ENCODE measurements around the gene ACADL. TPM values are rescaled to one million over a fixed set of nuclear protein-coding genes. Genes with fewer than 3 reads are reported as not detected.

The ACADL gene
- total RNA-seq, 1 experiment from 2014 or later, result not detected

DNA sequence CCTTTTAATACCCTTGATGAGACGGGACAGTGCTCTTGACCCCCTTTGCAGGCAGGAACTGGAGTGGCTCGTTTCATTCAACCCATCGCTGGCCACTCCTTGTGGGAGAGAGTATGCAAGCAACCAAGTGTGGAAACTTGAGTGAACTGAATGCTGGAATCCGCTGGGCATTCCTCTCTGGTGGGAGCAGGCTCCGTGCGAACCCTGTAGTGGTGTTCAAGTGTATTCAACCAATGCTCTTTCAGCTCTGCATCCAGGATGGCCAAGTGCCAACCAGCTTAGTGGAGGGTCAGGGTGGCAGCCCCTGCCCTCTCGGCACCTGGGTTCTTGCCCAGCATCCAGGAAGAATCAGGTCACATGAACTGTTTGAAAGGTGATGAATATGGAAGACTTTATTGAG, 3.3 kb upstream of the ACADL start:
- H3K9me3 ChIP-seq (replicated peaks), result no peaks in the 10 kb centered on the region
- H3K27ac ChIP-seq, result no peak overlapping the region
- peaks cover 12% of the 10 kb centered on the region for H3K4me1 ChIP-seq (replicated peaks)
- DNase-seq (ENCODE audit: low read depth in 1 of 2, low spot score in 2 of 2), result no peak
- H3K36me3 ChIP-seq, result no peaks in the 10 kb centered on the region
- H3K4me3 ChIP-seq, result no peak overlapping the region
- peaks cover 29% of the 10 kb centered on the region for H3K27me3 ChIP-seq (replicated peaks)

DNA sequence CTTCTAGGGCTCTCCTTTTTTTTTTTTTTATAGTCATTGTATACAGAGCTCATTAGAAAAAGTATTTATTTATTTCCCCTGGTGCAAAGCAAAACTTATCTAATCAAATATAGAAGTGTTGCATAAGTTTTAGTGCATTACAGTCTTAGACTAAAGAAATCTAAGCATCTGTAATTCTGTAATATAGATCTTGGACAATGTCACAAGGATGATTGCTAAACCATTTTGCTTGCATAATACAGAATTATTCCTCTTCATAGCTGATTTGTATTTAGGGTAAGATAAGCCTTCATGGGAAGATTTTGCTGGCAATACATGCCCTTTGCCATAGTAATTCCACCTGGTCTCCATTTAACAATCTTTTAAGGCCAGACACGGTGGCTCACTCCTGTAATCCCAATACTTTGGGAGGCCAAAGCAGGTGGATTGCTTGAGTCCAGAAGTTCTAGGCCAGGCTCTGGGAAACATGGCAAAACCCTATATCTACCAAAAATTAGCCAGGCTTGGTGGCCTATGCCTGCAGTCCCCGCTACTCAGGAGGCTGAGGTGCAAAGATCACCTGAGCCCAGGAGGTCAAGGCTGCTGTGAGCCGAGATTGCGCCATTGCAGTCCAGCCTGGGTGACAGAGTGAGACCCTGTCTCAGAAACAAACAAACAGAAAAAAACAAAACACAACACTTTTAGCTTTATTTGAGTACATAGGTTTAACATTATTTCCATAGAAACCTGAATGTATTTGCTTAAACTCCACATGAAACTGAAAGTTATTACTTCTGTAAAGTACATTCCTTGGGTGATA, 2.2 kb upstream of the ACADL start:
- Histone ChIP-seq H3K4me3 (no peak overlapping the region), H3K27ac (no peak overlapping the region), H3K27me3 (replicated peaks) (peaks cover 32% of the 10 kb centered on the region), H3K36me3 (no peaks in the 10 kb centered on the region), H3K4me1 (replicated peaks) (peaks cover 12% of the 10 kb centered on the region), H3K9me3 (replicated peaks) (no peaks in the 10 kb centered on the region)
- no peak for DNase-seq (ENCODE audit: low read depth in 1 of 2, low spot score in 2 of 2)

- H3K4me3 ChIP-seq, result no peak overlapping the region
- peaks cover 32% of the 10 kb centered on the region for H3K27me3 ChIP-seq (replicated peaks)
- peaks cover 12% of the 10 kb centered on the region for H3K4me1 ChIP-seq (replicated peaks)
- DNase-seq (ENCODE audit: low read depth in 1 of 2, low spot score in 2 of 2), result no peak
- H3K36me3 ChIP-seq, result no peaks in the 10 kb centered on the region
- no peaks in the 10 kb centered on the region for H3K9me3 ChIP-seq (replicated peaks)
- H3K27ac ChIP-seq, result no peak overlapping the region
These were observed 976 bp upstream of the ACADL start for GRCh38 chr2:210226223-210226622.

DNA sequence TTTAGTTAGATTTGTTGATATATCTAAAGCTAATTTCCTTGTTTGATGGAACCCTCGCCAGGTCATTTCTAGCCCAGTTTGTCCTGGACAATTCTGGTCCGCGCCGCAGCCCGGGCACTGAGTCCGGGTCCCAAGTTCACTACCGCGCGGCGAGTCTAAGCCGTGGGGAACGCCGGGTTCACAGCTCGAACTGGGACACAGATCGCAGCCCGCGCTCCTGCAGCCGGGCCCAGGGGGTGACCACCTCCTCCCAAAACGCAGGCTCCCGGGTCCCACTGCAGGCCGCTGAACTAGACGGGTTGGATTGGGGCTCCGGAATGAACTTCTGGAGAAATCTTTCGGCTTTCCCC, 681 bp downstream of the ACADL start:
- Histone ChIP-seq H3K9me3 (replicated peaks) (no peaks in the 10 kb centered on the region), H3K27ac (no peak overlapping the region), H3K4me3 (peak overlapping the region; percentile 32), H3K27me3 (replicated peaks) (peaks cover 39% of the 10 kb centered on the region), H3K36me3 (no peaks in the 10 kb centered on the region), H3K4me1 (replicated peaks) (peaks cover 12% of the 10 kb centered on the region)
- DNase-seq (ENCODE audit: low read depth in 1 of 2, low spot score in 2 of 2), result no peak

- no peaks in the 10 kb centered on the region for H3K36me3 ChIP-seq
- H3K4me3 ChIP-seq, result no peak overlapping the region
- peaks cover under 1% of the 10 kb centered on the region; the same call in 1 of the 2 replicates for H3K27me3 ChIP-seq (replicated peaks)
- no peak for DNase-seq (ENCODE audit: low read depth in 1 of 2, low spot score in 2 of 2)
- no peaks in the 10 kb centered on the region for H3K4me1 ChIP-seq (replicated peaks)
- no peak overlapping the region for H3K27ac ChIP-seq
- no peaks in the 10 kb centered on the region for H3K9me3 ChIP-seq (replicated peaks)
These were observed 10.1 kb downstream of the ACADL start for GRCh38 chr2:210215120-210215519.

DNA sequence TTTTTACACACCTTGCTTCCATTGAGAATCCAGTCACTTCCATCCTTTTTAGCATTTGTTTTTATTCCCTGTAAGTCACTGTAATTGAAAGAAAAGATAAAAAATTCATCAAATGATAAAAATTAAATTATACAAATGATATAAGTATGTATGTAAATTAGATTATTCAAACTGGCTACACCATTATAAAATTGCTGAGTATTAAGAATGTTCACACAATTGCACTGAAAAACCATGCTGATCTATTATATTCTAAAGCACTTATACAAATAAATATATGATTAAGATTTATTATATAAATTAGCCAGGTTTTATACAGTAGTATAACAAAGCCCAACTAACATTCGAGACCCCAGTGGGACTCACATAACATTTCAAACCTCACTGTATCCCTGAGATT, 15.1 kb downstream of the ACADL start:
- Histone ChIP-seq H3K4me1 (replicated peaks) (no peaks in the 10 kb centered on the region), H3K27ac (no peak overlapping the region), H3K36me3 (no peaks in the 10 kb centered on the region), H3K27me3 (replicated peaks) (no peaks in the 10 kb centered on the region), H3K9me3 (replicated peaks) (no peaks in the 10 kb centered on the region), H3K4me3 (no peak overlapping the region)
- DNase-seq (ENCODE audit: low read depth in 1 of 2, low spot score in 2 of 2), result no peak

DNA sequence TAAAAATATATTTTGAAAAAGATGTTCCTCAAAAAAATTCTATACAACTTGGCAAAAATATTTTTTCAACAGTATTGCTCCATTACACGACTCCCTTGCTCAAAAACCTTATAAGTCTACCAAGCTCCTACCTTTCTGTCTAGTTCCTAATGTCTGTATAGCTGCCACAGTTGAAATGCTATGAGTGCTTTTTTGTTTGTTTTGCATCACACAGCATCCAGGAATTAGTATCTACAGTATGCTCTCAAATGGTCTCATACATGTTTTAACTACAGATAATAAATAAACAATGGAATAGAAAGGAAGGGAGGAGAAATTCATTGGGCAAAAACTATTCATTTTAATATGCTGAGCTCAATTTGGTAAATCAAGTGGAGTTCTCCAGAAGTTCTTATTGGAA, 17.3 kb downstream of the ACADL start:
- no peak overlapping the region for H3K27ac ChIP-seq
- H3K4me1 ChIP-seq (replicated peaks), result no peaks in the 10 kb centered on the region
- no peaks in the 10 kb centered on the region for H3K27me3 ChIP-seq (replicated peaks)
- H3K9me3 ChIP-seq (replicated peaks), result no peaks in the 10 kb centered on the region
- H3K36me3 ChIP-seq, result no peaks in the 10 kb centered on the region
- DNase-seq (ENCODE audit: low read depth in 1 of 2, low spot score in 2 of 2), result no peak
- no peak overlapping the region for H3K4me3 ChIP-seq

- H3K27me3 ChIP-seq (replicated peaks), result no peaks in the 10 kb centered on the region
- no peak overlapping the region for H3K4me3 ChIP-seq
- H3K27ac ChIP-seq, result no peak overlapping the region
- H3K36me3 ChIP-seq, result no peaks in the 10 kb centered on the region
- H3K9me3 ChIP-seq (replicated peaks), result no peaks in the 10 kb centered on the region
- DNase-seq (ENCODE audit: low read depth in 1 of 2, low spot score in 2 of 2), result no peak
- H3K4me1 ChIP-seq (replicated peaks), result no peaks in the 10 kb centered on the region
These were observed 21.7 kb downstream of the ACADL start for GRCh38 chr2:210203558-210203957.

GRCh38 chr2:210203147-210203546, 22.1 kb downstream of the ACADL start:
- H3K4me3 ChIP-seq, result no peak overlapping the region
- H3K4me1 ChIP-seq (replicated peaks), result no peaks in the 10 kb centered on the region
- H3K9me3 ChIP-seq (replicated peaks), result no peaks in the 10 kb centered on the region
- no peak for DNase-seq (ENCODE audit: low read depth in 1 of 2, low spot score in 2 of 2)
- no peaks in the 10 kb centered on the region for H3K36me3 ChIP-seq
- H3K27me3 ChIP-seq (replicated peaks), result no peaks in the 10 kb centered on the region
- no peak overlapping the region for H3K27ac ChIP-seq

DNA sequence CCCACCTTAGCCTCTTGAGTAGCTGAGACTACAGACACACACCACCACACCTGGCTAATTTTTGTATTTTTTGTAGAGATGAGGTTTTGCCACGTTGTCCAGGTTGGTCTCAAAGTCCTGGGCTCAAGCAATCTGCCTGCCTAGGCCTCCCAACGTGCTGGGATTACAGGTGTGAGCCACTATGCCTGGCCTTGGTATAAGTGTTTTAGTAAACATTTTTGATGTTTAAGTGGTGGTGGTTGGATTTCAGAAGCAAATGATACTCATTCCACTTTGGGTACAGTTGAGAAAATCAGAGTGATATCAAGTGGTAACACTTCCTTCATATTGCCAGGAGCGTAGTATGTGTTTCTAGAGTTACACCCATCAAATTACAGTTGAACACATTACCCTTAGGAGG, 25.4 kb downstream of the ACADL start:
- no peaks in the 10 kb centered on the region for H3K36me3 ChIP-seq
- H3K27ac ChIP-seq, result no peak overlapping the region
- H3K27me3 ChIP-seq (replicated peaks), result no peaks in the 10 kb centered on the region; the same call in 1 of the 2 replicates
- DNase-seq (ENCODE audit: low read depth in 1 of 2, low spot score in 2 of 2), result no peak
- H3K4me3 ChIP-seq, result no peak overlapping the region
- no peaks in the 10 kb centered on the region for H3K4me1 ChIP-seq (replicated peaks)
- no peaks in the 10 kb centered on the region for H3K9me3 ChIP-seq (replicated peaks)

GRCh38 chr2:210199186-210199765, 26.0 kb downstream of the ACADL start:
- no peak overlapping the region for H3K27ac ChIP-seq
- no peak for DNase-seq (ENCODE audit: low read depth in 1 of 2, low spot score in 2 of 2)
- H3K9me3 ChIP-seq (replicated peaks), result no peaks in the 10 kb centered on the region
- no peaks in the 10 kb centered on the region for H3K36me3 ChIP-seq
- no peaks in the 10 kb centered on the region for H3K4me1 ChIP-seq (replicated peaks)
- H3K4me3 ChIP-seq, result no peak overlapping the region
- H3K27me3 ChIP-seq (replicated peaks), result peaks cover under 1% of the 10 kb centered on the region; the same call in 1 of the 2 replicates

DNA sequence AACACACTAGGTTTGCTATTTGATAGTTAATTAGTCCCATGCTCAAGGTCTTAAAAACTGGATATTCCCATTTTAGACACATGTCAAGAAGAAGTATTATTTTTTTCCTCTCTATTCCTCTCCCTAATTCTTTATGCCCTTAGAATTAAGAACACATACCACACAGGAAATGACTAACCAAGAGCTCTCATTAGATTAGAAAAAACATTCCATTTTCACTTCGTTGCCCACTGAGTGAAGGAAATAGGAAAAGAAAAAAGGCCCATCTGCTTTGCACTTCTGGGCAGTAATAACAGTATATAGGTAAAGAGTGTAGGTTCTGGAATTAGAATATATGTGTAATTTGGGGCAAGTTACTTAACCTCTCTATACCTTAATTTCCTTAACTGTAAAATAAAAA, 26.9 kb downstream of the ACADL start:
- Histone ChIP-seq H3K4me3 (no peak overlapping the region), H3K4me1 (replicated peaks) (no peaks in the 10 kb centered on the region), H3K36me3 (no peaks in the 10 kb centered on the region), H3K27me3 (replicated peaks) (peaks cover 7% of the 10 kb centered on the region; the same call in 1 of the 2 replicates), H3K27ac (no peak overlapping the region), H3K9me3 (replicated peaks) (no peaks in the 10 kb centered on the region)
- DNase-seq (ENCODE audit: low read depth in 1 of 2, low spot score in 2 of 2), result no peak

DNA sequence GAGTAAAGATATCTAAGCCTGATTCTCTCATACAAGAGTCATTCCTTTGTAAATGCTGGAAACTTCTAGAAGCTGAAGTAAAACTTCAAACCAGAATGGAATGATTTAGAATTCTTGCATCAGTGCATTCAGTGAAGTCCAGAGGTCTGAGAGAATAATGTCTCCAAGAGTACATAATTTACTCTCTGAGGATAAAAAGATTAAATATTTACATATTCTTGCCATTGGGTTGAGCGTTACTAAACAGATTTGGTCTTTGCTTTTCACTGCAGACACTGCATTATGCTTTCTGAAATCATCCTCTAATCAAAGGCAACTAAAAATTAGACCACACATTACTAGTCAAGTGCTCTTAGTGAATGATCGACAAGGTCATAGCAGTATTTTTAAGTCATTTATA, 27.5 kb downstream of the ACADL start:
- Histone ChIP-seq H3K27ac (no peak overlapping the region), H3K4me3 (no peak overlapping the region), H3K9me3 (replicated peaks) (no peaks in the 10 kb centered on the region), H3K36me3 (no peaks in the 10 kb centered on the region), H3K27me3 (replicated peaks) (peaks cover 7% of the 10 kb centered on the region; the same call in 1 of the 2 replicates), H3K4me1 (replicated peaks) (no peaks in the 10 kb centered on the region)
- no peak for DNase-seq (ENCODE audit: low read depth in 1 of 2, low spot score in 2 of 2)

DNA sequence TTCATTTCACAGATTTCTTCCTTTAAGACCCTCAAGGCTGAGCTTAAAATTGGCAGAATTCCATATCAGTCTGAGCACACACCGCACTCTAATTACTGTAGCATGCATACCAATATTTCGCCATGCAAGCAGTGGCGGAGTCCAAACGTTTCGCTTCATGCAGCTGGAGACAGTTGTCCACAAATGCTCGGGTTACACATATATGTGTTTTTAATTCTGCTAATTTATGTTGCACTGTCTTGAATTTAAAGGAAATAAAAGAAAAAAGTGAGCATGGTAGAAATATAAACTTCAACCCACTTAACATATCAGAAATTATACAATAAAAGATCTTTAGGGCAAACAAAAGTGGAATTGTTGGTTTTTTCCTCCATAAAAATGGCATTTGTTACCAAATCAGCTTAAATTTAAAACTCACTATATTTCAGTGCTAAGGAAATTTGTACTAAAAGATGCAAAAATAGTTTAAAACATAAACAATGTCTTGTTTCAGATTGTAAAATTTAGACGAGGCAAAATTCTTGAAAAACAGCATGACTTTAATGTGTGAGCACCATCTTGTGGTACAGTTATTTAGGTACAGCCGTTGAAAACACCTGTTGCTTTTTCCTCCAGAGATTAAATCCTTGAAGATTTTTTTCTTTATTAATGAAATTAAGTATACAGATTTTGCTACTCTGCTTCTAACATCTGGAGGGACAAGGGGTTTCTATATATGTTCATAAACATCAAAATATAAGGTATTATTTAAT, 30.0 kb downstream of the ACADL start:
- peak in 1 of 2 experiments; percentile 18 for DNase-seq (ENCODE audit: low read depth in 1 of 2, low spot score in 2 of 2)
- H3K36me3 ChIP-seq, result no peaks in the 10 kb centered on the region
- no peak overlapping the region for H3K4me3 ChIP-seq
- no peak overlapping the region for H3K27ac ChIP-seq
- peaks cover 7% of the 10 kb centered on the region for H3K27me3 ChIP-seq (replicated peaks)
- no peaks in the 10 kb centered on the region for H3K9me3 ChIP-seq (replicated peaks)
- no peaks in the 10 kb centered on the region for H3K4me1 ChIP-seq (replicated peaks)
